PFSK-1 (cell line): ENCODE data around the gene SLFN12L.

Experiments used
- FOXP2 ChIP-seq: optimal IDR thresholded peaks from 2 replicates; pipeline ENCODE3; 2011; ENCODE audit warnings: borderline replicate concordance, control low read depth, inconsistent platforms; ENCODE audit not compliant: insufficient read depth; ENCODE audit errors: extremely low read length, extremely low read depth
- POLR2AphosphoS5 ChIP-seq: IDR thresholded peaks from 2 replicates; pipeline ENCODE4 v1.6.1; 2012; ENCODE audit warnings: low read depth, mild to moderate bottlenecking, control low read depth, low read length, moderate library complexity
- SIN3A ChIP-seq: IDR thresholded peaks from 2 replicates; pipeline ENCODE4 v1.6.1; 2012; ENCODE audit warnings: mild to moderate bottlenecking, low read length, moderate library complexity, borderline replicate concordance; ENCODE audit not compliant: insufficient read depth
- TAF1 ChIP-seq: IDR thresholded peaks from 2 replicates; pipeline ENCODE4 v1.6.1; 2012; ENCODE audit warnings: low read length, control low read depth, borderline replicate concordance; ENCODE audit not compliant: insufficient read depth
- TF ChIP-seq, protein P1 (sequence below), 2 experiments: IDR thresholded peaks; 2 replicates each; pipeline versions ENCODE4 v1.6.1 to v1.8.0; 2011 to 2012; ENCODE audit warnings: low read depth in 2 of 2, low read length in 2 of 2, control low read depth in 1 of 2, inconsistent platforms in 1 of 2, mild to moderate bottlenecking in 1 of 2, moderate library complexity in 1 of 2; ENCODE audit not compliant: insufficient read depth in 1 of 2

Gene SLFN12L

DNA sequence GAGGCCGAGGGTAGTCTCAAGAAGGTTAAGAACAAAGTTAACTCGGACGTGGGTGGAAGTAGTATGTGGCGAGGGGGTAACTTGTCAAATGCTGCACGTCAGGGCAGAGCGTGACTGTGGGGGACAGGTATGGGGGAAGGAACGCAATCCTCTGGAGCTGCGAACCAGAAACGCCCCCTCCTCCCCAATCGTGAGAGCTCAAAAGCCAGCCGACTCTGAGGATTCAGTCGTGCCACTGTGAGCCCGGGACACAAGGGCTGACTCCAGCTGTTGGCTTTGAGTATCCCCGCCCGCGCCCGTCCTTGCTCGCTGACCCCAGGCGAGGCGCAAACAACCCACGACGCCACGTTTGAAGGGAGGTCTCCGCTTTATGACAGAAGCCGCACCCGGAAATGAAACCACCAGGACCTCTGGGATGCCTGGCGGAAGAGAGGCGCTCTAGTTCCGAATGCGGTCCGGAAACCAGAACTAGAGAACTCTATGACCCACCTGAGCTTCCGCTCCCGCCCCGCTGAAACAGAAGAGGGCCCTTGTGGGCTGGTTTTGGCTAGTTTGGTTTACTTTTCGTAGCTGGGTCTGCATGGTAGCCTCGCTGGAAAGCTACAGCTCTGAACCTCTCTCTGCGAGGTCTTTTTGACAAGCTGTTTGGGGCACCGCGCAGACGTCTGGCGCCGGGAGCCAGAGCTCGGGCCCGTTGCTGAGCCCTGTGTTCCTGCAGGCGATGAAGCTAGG is 40.9 kb upstream of the SLFN12L start, which contains the start of gene PEX12:
TSS of gene PEX12 (minus strand) at position 375 of the 732 bp plus-strand sequence. CDS start 550 bp downstream, outside the sequence.
- TF ChIP-seq SIN3A (peak; percentile 82), TAF1 (peak; percentile 97), POLR2AphosphoS5 (peak; percentile 96), FOXP2 (peak; percentile 55)
- TF ChIP-seq, protein P1, sequence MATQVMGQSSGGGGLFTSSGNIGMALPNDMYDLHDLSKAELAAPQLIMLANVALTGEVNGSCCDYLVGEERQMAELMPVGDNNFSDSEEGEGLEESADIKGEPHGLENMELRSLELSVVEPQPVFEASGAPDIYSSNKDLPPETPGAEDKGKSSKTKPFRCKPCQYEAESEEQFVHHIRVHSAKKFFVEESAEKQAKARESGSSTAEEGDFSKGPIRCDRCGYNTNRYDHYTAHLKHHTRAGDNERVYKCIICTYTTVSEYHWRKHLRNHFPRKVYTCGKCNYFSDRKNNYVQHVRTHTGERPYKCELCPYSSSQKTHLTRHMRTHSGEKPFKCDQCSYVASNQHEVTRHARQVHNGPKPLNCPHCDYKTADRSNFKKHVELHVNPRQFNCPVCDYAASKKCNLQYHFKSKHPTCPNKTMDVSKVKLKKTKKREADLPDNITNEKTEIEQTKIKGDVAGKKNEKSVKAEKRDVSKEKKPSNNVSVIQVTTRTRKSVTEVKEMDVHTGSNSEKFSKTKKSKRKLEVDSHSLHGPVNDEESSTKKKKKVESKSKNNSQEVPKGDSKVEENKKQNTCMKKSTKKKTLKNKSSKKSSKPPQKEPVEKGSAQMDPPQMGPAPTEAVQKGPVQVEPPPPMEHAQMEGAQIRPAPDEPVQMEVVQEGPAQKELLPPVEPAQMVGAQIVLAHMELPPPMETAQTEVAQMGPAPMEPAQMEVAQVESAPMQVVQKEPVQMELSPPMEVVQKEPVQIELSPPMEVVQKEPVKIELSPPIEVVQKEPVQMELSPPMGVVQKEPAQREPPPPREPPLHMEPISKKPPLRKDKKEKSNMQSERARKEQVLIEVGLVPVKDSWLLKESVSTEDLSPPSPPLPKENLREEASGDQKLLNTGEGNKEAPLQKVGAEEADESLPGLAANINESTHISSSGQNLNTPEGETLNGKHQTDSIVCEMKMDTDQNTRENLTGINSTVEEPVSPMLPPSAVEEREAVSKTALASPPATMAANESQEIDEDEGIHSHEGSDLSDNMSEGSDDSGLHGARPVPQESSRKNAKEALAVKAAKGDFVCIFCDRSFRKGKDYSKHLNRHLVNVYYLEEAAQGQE (IDR thresholded peaks at IDR 0.05; ENCODE audit: insufficient read depth in 1 of 2, low read depth in 2 of 2, low read length in 2 of 2), result peak in 1 of 2 experiments; percentile 46; a peak in 2 of 4 replicates

DNA sequence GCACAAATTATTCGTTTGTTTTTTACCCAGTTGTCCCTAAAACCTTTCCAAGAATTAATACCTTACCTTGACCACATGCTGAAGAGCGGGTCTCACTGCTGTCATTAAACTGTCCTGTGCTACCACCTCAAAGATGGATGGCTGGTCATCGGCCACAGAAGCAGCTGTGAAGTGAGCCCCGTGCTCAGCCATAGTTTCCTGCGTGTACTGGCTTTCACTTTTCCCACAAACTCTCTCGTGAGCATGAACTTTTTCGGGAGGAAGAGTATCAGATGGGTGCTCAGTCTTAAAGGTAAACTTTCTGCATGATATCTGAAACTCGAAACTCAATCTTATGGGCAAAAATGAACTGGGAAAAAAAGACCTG is 40.3 kb upstream of the SLFN12L start:
- TF ChIP-seq TAF1 (no peak), POLR2AphosphoS5 (no peak), SIN3A (no peak), FOXP2 (no peak)
- TF ChIP-seq, protein P1 (IDR thresholded peaks at IDR 0.05; ENCODE audit: insufficient read depth in 1 of 2, low read depth in 2 of 2, low read length in 2 of 2), result no peak

DNA sequence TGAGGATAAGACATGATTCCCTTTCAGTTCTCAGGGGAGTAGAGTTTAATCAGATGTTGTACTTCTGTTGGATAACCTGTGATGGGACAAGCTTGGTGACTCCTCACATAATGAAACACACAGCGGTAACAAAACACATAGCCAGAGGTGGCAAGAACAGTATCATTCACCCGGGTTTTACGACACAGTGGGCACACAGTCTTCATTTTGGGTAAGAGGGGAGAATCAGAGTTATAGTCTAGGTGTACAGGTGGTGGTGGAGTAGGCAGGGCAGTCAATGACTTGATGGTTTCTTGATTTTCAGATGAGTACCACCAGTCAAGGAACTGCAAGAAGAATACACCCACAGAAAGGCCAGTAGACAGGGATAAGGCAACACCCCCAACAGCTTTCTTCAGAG is 38.3 kb upstream of the SLFN12L start:
- no peak for TF ChIP-seq TAF1
- no peak for TF ChIP-seq FOXP2
- 0 out of 2 replicates have a peak, but pooled peaks have one; percentile 24 for TF ChIP-seq POLR2AphosphoS5

DNA sequence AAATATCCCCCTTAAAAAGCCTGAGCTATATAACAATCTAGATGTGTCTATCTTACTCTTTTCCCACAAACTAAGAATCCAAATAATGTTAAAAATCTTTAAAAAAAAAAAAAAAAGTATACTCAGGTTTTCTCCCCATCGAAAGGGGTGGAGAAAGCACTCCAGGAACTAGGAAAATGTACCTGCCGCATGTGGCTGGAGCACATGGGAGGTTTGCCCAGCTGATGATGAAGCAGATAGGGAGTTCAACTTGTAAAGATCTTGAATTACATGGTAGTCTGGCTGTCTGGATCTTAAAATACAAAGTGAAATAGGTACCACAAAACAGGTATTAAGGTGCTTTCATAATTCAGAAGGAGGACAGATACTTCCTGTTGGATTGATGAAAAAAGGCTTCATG is 31.9 kb upstream of the SLFN12L start:
- TF ChIP-seq TAF1 (no peak), POLR2AphosphoS5 (no peak), FOXP2 (no peak), SIN3A (no peak)
- TF ChIP-seq, protein P1 (IDR thresholded peaks at IDR 0.05; ENCODE audit: insufficient read depth in 1 of 2, low read depth in 2 of 2, low read length in 2 of 2), result no peak

DNA sequence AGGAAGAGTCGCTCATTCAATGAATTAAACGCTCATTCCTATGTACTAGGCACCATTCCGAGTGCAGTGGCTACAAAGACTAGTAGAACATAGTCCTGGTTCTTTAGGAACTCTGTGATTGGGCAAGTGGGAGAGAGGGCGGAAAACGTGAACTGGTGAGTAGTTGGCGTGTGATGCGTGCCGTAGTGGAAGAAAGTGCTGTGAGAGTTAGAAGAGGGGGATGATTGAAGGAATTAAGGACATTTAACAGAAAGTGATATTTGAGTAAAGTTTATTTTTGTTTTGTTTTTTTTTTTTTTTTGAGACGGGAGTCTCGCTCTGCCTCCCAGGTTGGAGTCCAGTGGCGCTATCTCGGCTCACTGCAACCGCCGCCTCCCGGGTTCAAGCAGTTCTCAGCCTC is 31.1 kb upstream of the SLFN12L start:
- TF ChIP-seq POLR2AphosphoS5 (no peak), TAF1 (no peak), SIN3A (no peak), FOXP2 (no peak)
- TF ChIP-seq, protein P1 (IDR thresholded peaks at IDR 0.05; ENCODE audit: insufficient read depth in 1 of 2, low read depth in 2 of 2, low read length in 2 of 2), result no peak
